Fibroblast of villous mesenchyme (primary cell): ENCODE measurements around the gene LRIG2. TPM values are rescaled to one million over a fixed set of nuclear protein-coding genes. Genes with fewer than 3 reads are reported as not detected.
"Not testable (repeated sequence)": the region's sequence is repeated elsewhere in the genome, so short reads cannot be mapped to it uniquely, and the experiment has no call there.

Experiments used
- DNase-seq: peaks from one replicate; pipeline ENCODE4 v3.0.0-alpha.2; 2010; ENCODE audit warnings: low read depth
- H3K4me3 ChIP-seq: 2 replicates; pipeline ENCODE4 v1.5.1; 2011; ENCODE audit warnings: low read depth, mild to moderate bottlenecking, low read length
- CTCF ChIP-seq: IDR thresholded peaks from 2 replicates; pipeline ENCODE4 v1.5.1; 2012; ENCODE audit warnings: low read depth, mild to moderate bottlenecking, low read length; ENCODE audit not compliant: insufficient read depth
- total RNA-seq: library from RNA; depleted of rRNA; stranded (reverse); fragments of >200 nt; gene quantifications from 2 replicates; pipeline ENCODE4 v1.2.3, GENCODE V29; 2012

The LRIG2 gene
- total RNA-seq, 1 donor: 18.1 TPM

- peak; percentile 74 for DNase-seq
- no peak overlapping the region for H3K4me3 ChIP-seq
- TF ChIP-seq CTCF: no peak
Measured at GRCh38 chr1:113146242-113147072, 73.5 kb downstream of the LRIG2 start.

GRCh38 chr1:113147073-113147625, 74.2 kb downstream of the LRIG2 start:
- no peak for TF ChIP-seq CTCF
- H3K4me3 ChIP-seq: no peak overlapping the region
- no peak for DNase-seq

GRCh38 chr1:113147826-113148225, 74.8 kb downstream of the LRIG2 start:
- DNase-seq: no peak
- no peak for TF ChIP-seq CTCF
- H3K4me3 ChIP-seq: no peak overlapping the region

- DNase-seq, H3K4me3 ChIP-seq: not testable (repeated sequence)
Measured at GRCh38 chr1:113150494-113150893, 77.5 kb downstream of the LRIG2 start.

- no peak overlapping the region for H3K4me3 ChIP-seq
- TF ChIP-seq CTCF: no peak
- DNase-seq: no peak
Measured at GRCh38 chr1:113153116-113153803, 80.3 kb downstream of the LRIG2 start.

- TF ChIP-seq CTCF: no peak
- H3K4me3 ChIP-seq: no peak overlapping the region
- DNase-seq: no peak
Measured at GRCh38 chr1:113156368-113156767, 83.4 kb downstream of the LRIG2 start.

GRCh38 chr1:113158743-113159142, 85.7 kb downstream of the LRIG2 start:
- DNase-seq, H3K4me3 ChIP-seq: not testable (repeated sequence)

- DNase-seq: no peak
- TF ChIP-seq CTCF: no peak
Measured at GRCh38 chr1:113166473-113166872, 93.5 kb downstream of the LRIG2 start.

More at GRCh38 chr1:113166473-113166872, 93.5 kb downstream of the LRIG2 start:
- no peak overlapping the region for H3K4me3 ChIP-seq
